Stimulated activated CD4-positive, alpha-beta T cell treated with anti-CD3 and anti-CD28 coated beads, Interleukin-1b, Interleukin-23, amount 100 ng/mL, for 4 hours (primary cell): ENCODE measurements around the gene CCNB2.
"Not testable (repeated sequence)": the region's sequence is repeated elsewhere in the genome, so short reads cannot be mapped to it uniquely, and the experiment has no call there.

Experiments used
- DNase-seq, 2 donors: peaks; one replicate each; pipeline ENCODE4 v3.0.0-alpha.2; 2020; ENCODE audit warnings: low read depth in 2 of 2

Gene CCNB2

DNA sequence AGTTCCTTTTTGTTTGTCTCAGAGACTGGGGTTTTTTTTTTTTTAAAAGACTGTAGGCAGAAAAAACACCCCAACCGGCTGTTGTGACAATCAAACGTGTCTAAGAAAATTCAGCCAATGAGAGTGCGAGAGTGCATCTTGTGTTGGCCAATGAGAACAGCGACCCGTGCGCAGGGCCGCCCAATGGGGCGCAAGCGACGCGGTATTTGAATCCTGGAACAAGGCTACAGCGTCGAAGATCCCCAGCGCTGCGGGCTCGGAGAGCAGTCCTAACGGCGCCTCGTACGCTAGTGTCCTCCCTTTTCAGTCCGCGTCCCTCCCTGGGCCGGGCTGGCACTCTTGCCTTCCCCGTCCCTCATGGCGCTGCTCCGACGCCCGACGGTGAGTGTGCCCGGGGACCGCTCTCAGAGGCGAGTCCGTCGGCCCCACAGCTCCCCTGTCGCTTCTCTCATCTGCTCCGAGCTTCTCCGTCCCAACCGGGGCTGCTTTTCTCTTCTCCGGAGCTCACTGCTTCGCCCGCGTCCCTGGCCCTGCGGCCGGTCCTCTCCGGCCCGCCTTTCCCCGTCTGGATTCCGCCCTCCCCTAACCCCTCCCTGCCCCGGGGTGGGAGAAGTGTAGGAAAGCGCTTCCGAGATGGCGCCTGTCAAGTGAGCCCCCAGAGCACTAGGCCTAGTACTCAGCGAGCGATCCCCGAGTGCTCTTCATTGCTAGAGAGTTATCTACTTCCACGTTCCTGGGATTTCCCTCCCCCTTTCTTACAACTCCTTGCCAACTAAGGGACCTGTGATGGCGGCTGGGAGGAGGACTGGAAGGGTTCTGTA, at the start of gene CCNB2:
Gene CCNB2 (plus strand): TSS at position 235 of the 821 bp plus-strand sequence. CDS start 123 bp downstream, at position 358.
- peak; percentile 61 to 67 for DNase-seq

DNA sequence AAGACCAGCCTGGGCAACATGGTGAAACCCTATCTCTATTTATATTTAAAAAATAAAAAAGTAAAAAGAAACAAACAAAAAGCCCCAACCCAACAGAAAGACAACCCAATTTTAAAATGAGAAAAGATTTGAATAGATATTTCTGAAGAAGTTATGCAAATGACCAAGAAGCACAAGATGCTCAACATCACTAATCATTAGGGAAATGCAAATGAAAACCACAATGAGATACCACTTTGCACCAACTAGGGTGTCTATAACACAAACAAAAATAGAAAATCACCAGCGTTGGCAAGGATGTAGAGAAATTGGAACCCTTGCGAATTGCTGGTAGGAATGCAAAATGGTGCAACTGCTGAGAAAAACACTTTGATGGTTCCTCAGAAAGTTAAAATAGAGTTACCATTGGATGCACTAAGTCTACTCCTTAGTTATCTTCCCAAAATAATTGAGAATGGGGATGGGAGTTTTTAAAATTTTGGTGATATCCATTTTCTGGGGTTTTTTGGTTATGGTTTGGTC, 45.8 kb upstream of the CCNB2 start:
- no peak for DNase-seq

DNA sequence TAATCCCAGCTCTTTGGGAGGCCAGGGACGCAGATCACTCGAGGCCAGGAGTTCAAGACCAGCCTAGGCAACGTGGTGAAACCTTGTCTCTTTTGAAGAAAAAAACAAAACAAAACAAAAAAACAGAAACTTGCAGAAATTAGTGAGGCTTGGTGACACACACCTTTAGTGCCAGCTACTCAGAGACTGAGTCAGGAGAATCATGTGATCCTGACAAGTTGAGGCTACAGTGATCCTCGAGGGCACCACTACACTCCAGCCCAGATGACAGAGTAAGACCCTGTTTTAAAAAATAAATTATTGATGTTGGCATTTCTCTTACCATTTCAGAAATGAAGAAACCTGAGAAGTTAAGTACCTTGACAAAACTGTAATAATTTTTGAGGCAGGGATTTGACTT, 44.6 kb upstream of the CCNB2 start:
- no peak for DNase-seq

DNA sequence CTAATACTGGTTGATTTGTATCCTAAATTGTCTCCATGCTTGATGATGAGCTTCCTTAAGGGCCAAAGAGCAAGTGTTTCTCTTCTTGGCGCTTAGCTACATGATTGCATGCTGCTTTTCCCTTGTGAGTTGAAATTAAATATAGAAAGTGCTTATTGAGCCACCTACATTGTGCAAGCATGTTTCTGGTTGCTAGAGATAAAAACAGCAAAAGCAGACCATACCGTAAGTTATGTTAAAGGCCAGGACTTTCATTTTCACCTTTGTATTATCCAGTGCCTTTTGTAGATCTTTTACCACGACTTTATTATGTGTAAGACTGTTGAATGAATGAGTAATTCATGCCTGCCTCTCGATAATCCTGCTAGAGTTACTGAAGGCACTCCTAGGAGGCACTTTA, 41.9 kb upstream of the CCNB2 start:
- DNase-seq = no peak

DNA sequence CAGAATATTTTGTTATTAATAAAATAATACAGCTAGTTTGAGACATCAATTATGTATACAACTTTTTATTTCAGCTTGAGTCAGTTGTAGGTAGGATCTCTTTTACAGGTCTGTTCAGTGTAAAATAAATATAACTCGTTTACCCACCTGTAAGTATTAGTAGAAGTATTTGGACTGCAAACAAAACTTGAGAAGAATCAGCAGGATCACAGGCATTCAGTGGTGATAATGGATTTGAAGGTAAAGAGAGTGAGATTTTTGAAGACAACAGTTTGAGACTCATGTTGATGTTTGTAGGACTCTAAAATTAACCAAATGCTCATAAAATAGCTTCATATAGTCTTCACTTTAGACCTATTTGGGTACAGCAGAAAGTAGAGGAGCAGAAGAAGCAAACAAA, 35.5 kb upstream of the CCNB2 start:
- DNase-seq = no peak

DNA sequence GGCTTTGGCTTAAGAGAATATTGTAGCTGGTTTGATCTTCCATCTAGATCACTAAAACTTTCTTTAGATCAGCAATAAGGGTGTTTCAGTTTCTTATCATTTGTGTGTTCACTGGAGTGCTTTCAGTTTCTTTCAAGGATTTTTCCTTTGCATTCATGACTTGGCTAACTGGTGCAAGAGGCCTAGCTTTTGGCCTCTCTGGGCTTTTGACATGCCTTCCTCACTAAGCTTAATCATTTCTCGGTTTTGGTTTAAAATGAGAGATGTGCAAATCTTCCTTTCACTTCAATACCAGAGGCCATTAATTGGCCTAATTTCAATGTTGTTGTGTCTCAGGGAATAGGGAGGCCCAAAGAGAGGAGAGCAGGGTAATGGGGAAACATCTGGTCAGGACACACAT, 30.3 kb upstream of the CCNB2 start:
- DNase-seq = no peak

DNA sequence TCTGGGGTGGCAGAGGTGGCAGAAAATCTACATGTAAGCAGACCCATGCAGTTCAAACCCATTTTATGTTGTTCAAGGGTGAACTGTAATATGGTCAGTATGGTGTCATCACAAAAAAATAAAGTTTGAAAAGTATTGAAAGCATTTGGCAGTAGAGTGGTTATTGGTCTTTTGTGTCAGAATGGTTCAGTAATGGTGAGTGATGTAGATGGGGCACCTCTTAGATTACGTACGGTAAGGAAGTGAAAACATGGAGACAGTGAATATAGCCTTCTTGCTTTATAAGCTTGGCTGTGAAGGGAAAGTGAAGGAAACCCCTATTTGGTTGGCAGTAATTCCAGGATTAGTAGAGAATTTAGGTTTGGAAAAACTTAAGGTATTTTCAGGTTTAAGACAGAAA, 17.2 kb upstream of the CCNB2 start:
- no peak for DNase-seq

DNA sequence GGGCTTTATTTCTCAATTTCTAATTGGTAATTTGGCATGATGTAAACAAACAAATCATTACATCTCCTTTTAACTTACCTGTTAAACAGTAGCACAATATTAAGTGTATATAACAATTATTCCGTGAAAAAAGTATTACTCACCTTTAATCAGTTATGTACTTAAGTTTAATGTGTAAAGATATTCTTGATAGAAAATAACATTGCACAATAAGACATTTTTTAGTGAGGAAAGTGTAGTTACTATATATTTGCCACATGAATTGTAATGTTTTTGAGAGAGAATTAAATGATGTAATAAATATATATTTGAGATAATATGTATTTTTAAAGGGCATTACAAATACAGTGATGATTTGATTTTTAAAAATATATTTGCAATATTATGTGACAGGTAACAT, 10.9 kb upstream of the CCNB2 start:
- DNase-seq = no peak

DNA sequence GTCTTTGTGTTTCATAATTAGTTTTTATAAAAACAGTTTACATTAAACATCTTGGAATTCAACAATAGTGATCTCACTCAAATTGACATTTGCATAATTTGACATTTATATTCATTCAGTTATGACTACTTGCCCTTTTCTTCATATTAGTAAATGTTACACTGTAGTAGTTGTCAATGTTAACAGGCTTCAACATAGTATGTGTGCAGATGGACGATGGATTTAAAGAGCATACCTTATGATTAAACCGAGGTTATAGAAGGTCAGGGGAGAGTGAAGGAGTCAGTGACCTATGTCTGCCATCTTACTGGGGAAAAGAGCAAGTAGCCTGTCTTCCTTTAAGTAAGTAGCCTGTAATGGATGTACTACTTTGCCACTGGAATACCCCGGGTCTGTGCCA, 8.5 kb upstream of the CCNB2 start:
- no peak for DNase-seq

DNA sequence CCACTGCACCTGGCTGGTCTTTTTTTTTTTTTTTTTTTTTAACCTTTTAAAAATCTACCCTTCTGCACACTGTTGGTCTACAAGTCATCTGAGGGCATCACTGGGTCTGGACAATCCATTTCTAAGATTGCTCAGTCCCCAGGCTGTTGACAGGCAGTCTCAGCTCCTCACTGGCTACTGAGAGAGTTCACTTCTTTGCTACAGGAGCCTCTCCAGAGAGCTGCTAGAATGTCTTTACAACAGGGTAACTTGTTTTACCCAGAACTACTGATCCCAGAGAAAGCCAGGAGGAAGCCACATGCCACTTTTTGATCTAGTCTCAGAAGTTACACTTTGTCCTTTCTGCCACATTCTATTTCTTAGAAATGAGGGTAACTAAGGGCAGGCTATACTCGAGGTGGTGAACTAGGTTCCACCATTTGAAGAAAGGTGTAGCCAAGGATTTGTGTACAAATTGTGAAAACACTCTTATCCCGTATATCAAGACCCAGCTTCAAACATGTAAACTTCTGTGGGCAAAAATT, 5.7 kb upstream of the CCNB2 start:
- no peak for DNase-seq

DNA sequence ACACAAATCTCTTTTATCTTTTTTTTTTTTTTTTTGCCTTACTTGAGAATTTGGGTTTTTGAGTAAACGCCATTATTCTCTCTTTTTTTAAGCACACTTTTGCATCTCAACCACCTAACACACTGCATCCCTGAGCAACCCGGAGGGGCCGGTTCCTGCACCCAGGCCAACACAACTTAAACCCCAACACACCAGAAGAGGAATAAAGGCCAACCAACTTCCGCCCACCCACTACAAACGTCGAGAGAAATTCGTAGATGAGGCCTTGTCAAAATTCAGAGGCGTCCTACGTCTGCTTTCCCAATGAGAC, 389 bp upstream of the CCNB2 start:
- peak in 1 of 2 donors; percentile 1 for DNase-seq

DNA sequence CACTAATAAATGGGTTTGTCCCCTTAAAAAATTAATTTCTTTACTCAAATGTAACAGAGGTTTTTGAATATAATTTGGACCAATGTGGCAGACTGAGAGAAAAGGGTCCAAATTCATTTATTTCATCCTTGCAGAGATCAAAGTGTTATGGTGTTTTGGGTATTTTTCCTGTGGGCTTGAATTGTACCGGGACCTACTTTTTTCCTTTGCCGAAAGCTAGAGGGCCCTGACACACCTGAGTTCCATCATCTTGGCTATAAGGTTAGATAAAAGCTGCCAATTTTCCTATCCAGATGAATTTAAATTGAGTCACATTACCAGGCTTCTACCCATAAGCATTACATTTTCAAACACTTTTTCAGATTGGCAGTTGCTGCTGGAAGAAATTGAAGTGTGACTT, 908 bp downstream of the CCNB2 start:
- DNase-seq = no peak

DNA sequence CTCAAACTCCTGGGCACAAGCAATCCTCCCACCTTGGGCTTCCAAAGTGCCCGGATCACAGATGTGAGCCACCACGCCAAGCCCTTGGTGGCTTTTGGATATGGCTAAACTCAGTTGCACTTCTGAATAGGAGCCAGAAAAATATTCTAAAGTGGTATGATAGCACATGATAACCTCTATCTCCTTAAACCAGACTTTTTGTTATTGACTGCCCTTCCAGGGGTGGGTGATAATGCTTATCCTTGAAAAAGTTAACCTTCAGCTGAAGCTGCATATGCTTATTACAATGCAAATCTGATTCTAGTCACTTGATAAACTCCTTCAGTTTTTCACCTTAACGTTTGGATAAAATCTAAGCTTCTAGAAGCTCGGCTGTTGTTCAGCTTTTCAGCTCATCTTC, 6.3 kb downstream of the CCNB2 start:
- no peak for DNase-seq

DNA sequence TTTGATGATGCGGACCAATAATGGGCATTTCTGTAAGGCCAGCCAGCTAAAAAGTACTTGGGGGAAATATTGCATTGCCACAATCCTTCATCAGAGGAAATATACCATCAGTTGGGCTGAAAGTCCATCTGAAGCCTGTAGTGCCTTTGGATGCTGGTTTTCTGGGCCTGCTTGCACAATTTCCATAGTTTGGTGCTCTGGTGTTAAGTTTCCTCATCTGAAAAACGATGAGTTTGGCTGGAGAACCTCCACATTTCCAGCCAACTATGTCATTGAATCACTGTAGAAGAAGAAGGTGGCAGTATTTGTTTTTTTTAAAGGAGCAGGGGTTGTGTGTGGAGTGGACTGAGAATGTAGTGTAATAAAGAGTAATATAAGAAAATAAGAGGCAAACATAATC, 10.1 kb downstream of the CCNB2 start:
- no peak for DNase-seq

DNA sequence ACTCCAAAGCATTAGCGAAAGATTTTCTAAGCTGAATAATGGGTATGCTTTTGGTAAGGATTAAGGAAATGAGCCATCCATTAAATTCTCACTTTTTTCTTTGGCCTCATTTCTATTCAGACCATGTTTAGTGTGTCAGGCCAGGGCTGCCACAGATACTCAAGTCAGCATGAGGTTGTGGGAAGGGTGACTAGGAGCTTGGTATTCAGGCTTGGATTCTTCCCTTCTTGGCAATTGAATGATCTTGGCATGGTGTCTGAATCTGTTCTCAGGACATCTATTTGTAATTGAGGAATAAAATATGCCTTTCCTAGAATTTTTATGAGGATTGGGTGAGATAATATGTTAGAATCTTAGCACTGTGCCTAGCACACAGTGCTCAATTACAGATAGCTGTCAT, 11.2 kb downstream of the CCNB2 start:
- DNase-seq = no peak

DNA sequence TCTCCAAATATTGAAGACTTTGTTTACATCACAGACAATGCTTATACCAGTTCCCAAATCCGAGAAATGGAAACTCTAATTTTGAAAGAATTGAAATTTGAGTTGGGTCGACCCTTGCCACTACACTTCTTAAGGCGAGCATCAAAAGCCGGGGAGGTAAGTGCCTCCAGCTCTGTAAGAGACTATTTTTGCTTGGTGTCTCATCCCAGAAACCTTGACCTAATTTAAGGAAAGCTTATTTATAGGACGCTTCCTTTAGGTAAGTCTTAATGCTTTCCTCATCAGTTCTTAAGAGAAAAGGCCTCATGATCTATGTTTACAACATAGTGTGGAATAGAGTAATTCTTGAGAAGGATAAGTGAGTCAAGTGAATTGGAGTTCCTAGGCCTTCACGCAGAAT, 11.8 kb downstream of the CCNB2 start:
- DNase-seq = no peak

DNA sequence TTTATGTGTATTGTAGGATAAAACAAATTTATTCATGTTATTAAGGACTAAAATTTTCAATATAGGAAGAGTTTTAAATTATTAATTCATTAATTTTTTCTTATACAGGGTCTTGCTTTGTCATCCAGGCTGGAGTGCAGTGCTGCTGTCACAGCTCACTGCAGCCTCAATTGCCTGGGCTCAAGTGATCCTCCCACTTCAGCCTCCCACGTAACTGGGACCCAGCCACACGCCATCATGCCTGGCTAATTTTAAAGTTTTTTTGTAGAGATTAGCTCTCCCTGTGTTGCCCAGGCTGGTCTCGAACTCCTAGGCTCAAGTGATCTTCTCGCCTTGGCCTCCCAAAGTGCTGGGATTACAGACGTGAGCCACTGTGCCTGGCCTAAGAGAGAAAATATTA, 14.7 kb downstream of the CCNB2 start:
- no peak for DNase-seq

DNA sequence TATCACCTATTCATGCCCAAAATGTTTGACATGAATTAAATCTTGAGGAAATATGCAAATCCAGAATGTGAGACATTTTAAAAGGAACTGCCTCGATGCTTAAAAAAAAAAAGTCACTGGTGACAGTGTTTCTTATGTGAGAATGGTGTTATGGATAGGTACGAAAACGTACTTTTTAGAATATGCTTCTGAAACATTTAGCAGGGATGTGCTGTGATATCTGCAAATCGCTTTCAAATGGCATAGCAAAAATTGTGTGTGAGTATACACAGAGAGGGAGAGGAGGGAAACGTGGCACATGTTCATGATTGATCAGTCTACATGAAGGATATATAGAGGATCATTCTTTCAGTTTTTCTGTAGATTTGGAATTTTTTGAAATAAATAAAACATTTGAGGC, 16.0 kb downstream of the CCNB2 start:
- no peak for DNase-seq

DNA sequence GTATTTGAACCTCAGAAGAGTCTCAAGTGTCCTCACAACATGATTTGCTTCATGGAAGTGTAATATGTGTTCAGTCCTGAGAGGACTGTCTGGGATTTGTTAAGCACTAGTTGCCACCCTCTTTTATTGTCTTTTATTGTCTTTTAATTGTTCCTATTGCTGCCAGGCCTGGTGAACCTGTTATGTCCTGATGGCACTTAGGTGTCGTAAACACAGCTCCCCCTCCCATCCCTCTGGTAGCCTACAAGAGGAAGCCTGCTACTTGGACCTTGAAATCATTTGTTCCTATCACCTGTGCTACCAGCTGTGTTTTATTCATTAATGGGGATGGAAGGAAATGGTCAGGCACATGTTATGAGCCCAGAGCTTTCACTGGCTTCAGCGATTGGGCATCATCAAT, 19.3 kb downstream of the CCNB2 start:
- no peak for DNase-seq

DNA sequence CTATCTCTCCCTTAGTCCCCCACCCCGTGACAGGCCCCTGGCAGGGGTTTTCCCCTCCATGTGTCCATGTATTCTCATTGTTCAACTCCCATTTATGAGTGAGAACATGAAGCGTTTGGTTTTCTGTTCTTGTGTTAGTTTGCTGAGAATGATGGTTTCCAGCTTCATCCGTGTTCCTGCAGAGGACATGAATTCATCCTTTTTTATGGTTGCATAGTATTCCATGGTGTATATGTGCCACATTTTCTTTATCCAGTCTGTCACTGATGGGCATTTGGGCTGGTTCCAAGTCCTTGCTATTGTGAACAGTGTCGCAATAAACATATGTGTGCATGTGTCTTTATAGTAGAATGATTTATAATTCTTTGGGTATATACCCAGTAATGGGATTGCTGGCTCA, 20.7 kb downstream of the CCNB2 start:
- not testable (repeated sequence) for DNase-seq

DNA sequence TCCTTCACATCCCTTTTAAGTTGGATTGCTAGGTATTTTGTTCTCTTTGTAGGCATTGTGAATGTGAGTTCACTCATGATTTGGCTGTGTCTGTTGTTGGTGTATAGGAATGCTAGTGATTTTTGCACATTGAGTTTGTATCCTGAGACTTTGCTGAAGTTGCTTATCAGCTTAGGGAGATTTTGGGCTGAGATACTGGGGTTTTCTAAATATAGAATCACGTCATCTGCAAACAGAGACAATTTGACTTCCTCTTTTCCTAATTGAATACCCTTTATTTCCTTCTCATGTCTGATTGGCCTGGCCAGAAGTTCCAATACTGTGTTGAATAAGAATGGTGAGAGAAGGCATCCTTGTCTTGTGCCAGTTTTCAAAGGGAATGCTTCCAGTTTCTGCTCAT, 22.3 kb downstream of the CCNB2 start:
- not testable (repeated sequence) for DNase-seq

DNA sequence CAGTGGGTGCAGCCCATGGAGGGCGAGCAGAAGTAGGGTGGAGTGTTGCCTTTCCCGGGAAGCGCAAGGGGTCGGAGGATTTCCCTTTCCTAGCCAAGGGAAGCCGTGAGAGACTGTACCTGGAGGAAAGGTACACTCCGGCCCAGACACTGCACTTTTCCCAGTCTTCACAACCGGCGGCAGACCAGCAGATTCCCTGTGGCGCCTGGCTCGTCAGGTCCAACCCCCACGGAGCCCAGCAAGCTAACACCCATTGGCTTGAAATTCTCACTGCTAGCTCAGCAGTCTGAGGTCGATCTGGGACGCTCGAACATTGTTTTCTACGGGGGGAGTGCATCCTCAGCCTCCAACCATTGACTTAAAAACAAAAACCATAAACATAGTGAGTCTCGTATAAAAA, 26.5 kb downstream of the CCNB2 start:
- DNase-seq = no peak

DNA sequence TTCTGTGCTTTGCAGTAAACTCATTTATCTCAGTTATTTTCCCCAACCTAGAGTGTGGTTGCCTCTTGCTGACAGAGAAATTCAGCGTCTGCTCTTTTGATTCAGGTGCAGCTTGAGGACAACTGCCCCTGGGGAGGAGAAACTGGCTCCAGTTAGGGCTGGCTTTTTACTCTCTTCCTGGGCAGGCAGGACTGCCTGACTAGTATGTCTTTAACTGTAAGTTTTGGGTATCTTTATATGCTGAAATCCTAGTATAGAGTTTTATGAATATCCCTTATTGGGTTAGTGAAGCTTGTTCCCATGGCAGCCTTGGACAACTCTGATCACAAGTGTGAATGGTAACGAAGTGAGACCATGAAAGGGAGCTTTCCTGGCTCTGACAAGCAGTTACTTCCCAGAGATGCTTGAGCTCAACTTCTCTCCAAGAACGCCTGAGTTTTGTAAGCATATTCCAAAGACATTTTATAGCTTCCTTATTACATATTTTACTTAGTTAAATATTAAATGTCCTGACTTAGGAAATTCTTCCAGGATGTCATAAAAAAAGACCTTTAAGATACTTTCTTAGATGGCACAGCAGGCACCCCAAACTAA, 27.1 kb downstream of the CCNB2 start:
- DNase-seq = no peak
